Skin of body (tissue), 2 donors: Measurements from ENCODE around the gene WNK1. TPM values are rescaled to one million over a fixed set of nuclear protein-coding genes. Genes with fewer than 3 reads are reported as not detected.
"Not testable (repeated sequence)": the region's sequence is repeated elsewhere in the genome, so short reads cannot be mapped to it uniquely, and the experiment has no call there.

Experiments used
- DNase-seq: peaks from one replicate; lab custom pipeline; 2025; lab: John Stamatoyannopoulos, UW
- total RNA-seq: library from RNA; depleted of rRNA; stranded (reverse); fragments of >200 nt; gene quantifications from one replicate; pipeline ENCODE4 v1.2.3, GENCODE V29; 2014

WNK1 gene
- total RNA-seq, 1 donor from 2014 or later: 128 TPM

DNA sequence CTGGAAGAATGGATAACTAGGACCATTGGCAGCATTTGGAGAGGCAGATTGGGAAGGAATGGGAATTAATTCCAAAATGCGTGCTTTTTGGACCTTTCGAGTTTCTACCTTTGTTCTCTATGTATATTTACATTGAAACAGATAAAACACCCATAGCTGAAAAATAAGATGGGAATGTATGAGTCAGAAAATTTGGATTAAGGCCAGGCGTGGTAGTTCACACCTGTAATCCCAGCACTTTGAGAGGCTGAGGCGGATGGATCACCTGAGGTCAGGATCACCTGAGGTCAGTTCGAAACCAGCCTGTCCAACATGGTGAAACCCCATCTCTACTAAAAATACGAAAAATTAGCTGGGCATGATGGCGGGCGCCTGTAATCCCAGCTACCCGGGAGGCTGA is 65.1 kb downstream of the WNK1 start:
- DNase-seq: not testable (repeated sequence)

DNA sequence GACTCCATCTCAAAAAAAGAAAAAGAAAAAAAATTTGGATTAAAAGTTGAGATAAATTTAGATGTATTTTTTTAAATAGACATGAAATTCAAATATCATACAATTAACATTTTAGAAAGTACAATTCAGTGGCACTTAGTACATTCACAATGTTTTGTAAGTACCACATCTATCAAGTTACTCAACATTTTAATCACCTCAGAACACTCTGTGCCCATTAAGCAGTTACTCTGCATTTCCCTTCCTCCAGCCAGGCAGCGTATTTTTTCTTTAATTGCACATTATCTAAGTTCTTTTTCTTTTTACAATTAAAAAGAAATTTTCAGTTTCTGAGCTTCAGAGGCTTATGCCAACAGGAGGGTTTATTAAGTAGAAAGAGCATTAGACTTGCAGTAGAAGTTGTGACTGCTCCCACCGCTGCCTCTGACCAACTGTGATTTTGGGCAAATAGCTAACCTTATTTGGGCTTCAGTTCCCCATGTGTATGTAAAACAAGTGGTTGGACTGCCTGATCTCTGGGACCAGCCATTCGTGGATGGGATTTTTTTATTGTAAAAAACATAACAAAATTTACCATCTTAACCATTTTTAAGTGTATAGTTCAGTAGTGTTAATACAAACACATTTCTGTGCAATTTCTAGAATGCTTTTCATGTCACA is 65.7 kb downstream of the WNK1 start:
- DNase-seq: no peak

DNA sequence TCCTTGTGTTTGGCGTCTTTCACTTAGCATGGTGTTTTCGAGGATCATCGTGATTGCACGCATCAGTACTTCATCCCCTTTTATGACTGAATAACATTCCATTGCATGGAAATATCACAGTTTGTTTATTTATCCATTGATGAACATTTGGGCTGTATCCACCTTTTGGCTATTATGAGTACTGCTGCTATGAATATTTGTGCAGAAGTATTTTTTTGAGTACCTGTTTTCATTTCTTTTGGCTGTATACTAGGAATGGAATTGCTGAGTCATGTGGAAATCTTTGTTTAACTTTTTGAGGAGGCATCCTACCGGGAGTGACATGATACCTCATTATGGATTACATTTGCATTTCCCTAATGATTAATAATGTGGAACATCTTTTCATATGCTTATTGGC is 66.4 kb downstream of the WNK1 start:
- no peak for DNase-seq

DNA sequence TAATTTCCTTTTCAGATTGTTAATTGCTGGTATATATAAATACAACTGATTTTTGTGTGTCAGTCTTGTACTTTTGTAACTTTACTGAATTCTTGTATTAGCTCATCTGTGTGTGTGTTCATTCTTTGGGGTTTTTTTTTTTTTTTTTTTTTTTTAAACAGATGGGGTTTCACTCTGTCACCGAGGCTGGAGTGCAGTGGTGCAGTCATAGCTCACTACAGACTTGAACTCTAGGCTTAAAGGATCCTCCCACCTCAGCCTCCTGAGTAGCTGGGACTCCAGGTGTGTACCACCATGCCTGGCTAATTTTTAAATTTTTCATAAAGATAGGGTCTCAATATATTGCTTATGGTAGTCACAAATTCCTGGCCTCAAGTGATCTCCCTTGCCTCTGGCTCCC is 68.0 kb downstream of the WNK1 start:
- DNase-seq: no peak

DNA sequence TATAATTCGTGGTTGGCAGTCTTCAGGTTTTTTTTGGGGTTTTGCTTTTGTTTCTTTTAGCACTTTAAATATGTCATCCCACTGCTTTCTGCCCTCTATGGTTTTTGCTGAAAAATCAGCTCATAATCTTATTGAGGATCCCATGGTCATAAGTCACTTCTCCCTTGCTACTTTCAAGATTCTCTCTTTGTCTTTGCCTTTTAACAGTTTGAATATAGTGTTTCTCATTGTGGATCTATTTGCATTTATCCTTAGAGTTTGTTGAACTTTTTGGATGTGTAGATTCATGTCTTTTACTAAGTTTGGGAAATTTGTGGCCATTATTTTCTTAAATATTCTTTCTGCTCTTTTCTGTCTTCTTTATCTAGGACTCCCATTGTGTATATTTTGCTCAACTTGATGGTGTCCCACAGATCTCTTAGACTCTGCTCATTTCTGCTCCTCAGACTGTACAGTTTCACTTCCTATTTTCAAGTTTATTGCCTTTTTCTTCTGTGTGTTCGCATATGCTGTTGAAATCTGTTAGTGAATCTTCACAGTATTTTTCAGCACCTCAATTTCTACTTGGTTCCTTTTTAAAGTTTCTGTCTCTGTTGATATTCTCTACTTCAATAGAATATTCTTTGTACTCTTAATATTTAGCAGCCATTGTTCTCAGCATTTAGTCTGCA is 70.8 kb downstream of the WNK1 start:
- no peak for DNase-seq

DNA sequence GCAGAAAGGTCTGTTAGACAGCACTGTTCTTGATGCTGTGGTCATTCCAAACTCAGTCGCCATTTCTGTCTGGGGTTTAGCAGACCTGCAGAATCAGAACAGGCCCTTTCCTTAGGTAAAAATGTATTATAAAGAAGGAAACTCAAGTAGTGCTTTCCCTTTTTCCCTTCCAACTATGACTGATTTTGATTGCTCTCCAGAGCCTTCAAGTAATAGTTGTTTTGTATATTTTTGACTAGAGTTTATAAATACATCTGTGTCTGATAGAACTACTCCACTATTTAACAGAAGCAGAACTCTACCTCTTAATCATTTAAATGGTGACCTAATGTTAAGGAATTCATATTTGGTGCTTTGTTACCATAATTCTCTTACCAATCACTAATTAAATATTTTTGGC is 74.0 kb downstream of the WNK1 start:
- DNase-seq: no peak

DNA sequence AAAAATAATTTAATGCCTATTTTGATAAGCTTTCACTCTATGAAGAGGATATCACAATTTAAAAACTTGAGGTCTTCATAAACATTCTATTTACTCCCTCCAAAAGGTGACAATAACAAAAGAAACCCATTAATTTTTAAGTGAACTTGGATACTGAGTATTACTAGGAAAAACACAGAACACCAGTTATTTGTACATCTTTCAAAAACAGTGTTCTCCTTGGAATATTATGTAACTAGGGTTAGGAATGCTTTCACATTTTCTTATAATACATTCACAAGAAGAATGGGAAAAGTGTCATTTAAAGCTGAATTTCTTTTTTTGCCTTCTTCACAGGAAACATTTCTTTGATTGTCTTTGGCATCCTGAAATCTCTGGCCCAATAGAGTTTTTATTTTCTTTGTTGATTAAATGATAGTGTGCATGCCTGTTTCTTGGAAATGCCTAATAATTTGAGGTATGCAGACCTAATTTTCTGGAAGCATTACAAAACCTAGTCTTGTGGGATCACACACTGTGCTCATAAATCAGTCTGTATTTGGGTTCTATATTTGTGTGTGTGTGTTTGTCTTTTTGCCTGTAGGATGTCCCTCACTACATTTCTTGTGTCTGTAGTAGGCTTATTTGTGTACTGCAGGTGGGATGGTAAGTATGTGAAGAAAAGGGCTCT is 76.5 kb downstream of the WNK1 start:
- no peak for DNase-seq

DNA sequence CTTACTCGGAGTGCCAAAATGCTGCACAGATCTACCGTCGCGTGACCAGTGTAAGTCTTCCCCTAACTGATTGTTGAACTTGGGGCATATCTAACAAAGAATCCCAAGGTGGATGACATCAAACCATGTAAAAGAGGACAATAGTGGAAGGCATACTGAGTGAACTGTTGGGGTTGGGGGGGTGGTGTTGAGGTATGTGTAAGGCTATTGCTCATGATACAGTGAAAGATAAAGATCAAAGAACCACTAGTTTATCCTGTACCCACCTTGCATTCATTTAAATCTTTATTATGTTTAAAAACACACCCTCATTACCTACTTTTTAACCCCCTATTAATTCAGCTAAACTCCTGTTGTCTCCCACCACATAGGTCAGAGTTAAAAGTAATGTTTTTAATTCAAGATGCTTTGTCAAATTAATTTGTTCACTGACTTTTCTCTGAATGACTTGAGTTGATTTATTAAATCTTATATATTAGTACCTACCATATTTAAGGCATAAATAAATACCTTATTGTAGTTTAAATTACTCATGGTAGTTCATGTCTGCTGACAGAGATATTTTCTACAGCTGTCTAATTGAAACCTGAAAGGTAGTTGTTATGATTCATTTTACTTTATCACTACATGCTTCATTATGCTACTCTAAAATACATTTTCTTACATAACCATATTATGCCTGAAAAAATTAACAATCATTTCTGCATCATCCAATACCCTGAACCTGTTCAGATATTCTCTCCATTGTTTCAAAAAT is 77.9 kb downstream of the WNK1 start:
- no peak for DNase-seq

DNA sequence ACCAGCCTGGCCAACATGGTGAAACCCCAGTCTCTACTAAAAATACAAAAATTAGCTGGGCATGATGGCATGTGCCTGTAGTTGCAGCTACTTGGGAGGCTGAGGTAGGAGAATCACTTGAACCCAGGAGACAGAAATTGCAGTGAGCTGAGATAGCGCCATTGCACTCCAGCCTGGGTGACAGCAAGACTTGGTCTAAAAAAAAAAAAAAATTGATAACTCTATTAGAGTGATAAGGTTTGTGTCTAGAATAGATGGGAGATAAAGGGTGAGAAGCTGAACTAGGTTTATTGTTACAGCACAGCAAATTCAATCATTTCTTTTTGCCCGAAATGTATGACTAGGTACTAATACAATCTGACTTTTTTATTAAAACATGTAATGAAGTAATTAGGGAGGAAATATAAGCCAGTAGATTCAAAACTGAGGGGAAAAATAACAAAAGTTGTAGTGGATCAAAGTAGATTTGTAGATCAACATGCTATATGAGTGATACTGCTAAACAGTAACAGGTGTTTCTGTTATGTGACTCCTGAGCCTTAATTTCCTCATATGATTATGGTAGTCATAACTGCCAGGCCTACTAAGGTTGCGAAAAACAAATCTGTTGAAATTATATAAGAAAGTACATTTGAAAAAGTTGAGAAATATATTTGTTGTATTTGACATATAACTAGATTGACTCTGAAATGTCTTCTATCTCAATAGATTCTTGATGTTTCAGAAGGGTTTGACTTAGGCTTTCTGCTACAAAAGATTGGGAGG is 83.6 kb downstream of the WNK1 start:
- no peak for DNase-seq

DNA sequence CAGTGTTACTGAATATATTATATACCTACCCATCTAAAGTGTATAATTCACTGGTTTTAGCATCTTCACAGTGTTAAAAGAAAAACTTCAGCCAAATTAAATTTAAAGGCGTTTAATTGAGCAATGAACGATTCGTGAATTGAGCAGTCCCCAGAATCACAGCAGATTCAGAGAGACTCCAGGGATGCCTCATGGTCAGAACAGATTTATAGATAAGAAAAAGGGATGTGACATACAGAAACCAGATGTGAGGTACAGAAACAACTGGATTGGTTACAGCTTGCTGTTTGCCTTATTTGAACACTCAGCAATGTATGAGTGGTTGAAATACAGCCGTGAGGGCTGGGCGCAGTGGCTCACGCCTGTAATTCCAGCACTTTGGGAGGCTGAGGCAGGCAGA is 84.6 kb downstream of the WNK1 start:
- no peak for DNase-seq

DNA sequence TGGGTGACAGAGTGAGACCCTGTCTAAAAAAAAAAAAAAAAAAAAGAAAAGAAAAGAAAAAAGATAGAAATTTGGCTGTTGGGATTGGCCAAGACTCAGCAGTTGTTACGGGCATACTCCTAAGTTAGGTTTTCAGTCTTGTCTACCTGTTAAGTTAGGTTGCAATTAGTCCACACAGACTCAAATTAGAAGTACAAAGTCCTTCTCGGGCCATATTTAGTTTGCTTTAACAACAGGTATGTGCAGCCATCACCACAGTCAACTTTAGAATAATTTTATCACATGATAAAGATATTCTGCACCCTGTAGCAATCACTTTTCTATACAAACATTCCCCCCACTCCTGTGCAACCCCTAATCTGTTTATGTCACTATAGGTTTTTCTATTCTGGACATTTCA is 85.2 kb downstream of the WNK1 start:
- no peak for DNase-seq

DNA sequence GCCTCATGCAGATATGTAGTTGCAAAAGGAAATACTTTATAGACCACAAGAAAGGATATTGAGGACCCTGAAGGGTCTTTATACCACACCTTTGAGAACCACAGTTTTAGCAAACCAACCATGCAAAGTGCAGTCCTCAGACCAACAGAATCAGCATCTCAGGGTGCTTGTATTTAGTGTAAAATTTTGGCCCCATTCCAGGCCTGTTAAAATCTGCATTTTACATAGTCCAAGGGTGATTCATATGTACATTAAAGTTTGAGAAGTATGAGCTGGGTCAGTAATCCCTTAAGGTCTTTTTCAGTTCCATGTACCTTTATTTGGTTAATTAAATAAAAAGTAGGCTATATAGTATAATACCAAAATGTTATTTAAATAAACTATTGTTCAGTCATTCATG is 91.2 kb downstream of the WNK1 start:
- no peak for DNase-seq

DNA sequence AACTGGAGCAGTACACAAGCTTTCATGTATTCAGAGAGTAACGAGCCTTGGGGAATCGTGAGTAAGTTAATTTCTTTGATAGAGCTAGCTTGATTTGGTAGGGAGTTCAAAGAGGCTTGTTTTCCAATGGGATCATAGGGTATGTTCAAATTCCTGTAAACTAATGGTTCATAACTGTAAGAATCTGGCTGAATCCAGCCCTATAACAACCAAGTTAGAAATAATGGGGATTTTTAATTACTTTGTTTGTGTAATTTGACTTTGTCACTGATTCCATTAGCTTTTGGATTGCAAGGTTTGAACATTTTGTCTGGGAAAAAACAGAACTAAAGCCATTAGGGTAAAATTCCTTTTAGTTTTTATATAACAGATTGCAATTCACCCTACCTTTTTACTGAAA is 94.0 kb downstream of the WNK1 start:
- DNase-seq: no peak

DNA sequence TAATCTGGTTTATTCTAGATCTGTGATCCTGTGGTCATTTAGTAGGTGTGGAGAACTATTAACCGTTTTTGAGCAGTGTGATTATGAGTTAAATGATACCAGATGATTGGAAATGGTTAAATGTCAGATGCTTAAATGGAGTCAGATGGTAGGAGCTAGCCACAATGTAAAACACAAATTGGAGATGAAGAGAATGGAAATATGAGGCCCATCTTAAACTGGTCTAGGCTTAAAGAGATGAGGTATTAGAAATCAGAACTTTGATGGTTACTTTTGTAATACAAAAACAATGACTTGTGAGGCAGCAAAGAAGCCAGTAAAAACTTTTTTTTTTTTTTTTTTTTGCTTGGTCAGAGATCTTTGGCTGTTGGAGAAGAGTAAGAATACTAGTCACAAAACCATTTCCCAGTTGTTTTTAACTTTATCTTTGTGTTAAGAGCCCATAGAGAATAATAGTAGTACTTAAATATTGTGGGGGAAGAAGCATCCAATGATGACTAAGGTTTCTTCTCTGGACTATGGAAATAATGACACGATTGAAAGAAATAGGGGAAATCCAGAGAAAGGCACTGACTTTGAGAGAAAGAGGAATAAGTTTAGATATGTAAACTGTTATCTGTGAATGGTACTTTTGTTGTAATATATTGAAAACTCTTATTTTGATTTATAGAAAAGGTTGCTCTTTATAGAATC is 95.9 kb downstream of the WNK1 start:
- DNase-seq: no peak

DNA sequence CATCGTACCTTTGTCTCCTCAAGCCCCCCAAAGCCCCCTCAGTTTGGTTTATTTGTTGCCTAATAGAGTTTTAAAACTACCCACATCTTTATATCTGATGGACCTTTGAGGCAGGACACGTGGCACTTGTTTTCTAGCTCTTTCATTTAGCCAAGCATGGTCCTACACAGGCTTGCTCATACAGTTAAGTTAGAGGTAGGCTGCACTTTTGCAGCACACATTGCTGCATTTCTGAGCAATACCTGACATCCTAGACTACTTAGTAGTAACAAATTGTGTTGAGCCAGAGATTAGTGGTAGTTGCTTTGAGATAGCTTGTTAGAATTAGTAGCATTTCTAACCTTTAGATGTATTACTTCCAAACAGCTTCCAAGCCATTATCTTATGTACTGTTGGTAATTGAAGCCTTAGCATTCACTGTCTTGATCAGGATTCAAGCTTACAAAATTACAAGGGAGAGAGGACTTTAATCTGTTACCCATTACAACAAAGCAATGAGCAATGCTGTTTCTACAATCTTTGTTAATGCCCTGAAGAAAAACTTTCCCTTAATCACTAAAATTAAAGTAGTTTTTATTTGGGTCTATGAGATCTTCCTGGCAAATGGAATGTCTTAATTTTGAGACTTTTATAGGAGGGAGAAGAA is 96.6 kb downstream of the WNK1 start:
- DNase-seq: no peak

DNA sequence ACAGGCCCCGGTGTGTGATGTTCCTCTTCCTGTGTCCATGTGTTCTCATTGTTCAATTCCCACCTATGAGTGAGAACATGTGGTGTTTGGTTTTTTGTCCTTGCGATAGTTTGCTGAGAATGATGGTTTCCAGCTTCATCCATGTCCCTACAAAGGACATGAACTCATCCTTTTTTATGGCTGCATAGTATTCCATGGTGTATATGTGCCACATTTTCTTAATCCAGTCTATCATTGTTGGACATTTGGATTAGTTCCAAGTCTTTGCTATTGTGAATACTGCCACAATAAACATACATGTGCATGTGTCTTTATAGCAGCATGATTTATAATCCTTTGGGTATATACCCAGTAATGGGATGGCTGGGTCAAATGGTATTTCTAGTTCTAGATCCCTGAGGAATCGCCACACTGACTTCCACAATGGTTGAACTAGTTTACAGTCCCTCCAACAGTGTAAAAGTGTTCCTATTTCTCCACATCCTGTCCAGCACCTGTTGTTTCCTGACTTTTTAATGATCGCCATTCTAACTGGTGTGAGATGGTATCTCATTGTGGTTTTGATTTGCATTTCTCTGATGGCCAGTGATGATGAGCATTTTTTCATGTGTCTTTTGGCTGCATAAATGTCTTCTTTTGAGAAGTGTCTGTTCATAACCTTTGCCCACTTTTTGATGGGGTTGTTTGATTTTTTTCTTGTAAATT is 97.5 kb downstream of the WNK1 start:
- not testable (repeated sequence) for DNase-seq

DNA sequence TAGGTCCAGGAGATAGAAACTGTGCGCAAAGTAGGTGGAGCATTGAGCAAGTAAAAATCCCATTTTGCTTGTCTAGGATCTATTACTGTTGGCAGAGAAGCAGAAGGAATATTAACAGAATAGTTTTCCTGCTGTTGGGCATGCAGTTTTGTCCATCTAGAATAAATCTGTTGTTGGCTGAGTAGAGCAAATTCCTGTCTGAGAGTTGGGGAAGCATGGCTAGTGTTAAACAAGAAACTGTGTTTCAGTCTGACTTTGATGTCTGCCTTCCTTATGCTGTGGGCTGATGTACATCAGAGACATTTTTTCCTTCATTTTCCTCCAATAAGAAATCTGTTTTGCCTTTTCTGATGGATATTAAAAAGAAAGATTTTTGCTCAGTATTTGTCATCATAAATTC is 99.0 kb downstream of the WNK1 start:
- no peak for DNase-seq

DNA sequence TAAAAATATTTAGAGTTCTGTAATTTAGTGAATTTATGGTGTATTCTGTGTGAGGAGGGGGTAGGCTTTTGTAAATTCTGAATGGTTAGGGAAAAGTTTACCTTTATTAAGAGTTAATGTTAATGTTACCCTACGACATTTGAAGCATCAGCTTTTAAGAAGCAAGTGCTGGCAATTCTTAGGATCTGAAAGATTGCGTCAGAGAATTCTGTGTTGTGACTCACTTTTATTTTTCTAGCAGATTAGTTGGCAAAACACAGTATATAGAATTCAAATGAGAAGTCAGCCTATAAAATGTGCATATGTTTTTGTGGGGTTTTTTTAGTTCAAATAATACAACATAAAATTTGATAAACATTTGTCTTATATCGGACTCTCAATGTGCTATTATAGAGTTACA is 99.5 kb downstream of the WNK1 start:
- no peak for DNase-seq

DNA sequence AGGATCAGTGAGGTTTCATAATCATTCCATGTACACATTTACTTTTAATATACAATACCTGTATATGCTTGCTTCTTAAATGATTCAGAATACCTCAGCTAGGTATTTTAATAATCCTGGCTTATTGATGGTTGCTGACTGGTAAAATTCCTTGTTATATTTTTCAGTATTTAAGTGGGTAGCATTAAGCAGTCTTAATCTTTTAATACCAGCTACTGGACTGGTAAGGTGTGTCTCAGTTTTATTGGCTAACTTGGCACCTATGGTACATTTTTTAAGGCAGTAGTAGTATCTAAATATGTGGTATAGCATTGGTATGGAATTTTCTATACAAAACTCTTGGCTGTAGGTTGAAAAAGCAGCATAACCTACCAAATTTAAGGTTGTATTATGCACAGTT is 100.5 kb downstream of the WNK1 start:
- DNase-seq: no peak

DNA sequence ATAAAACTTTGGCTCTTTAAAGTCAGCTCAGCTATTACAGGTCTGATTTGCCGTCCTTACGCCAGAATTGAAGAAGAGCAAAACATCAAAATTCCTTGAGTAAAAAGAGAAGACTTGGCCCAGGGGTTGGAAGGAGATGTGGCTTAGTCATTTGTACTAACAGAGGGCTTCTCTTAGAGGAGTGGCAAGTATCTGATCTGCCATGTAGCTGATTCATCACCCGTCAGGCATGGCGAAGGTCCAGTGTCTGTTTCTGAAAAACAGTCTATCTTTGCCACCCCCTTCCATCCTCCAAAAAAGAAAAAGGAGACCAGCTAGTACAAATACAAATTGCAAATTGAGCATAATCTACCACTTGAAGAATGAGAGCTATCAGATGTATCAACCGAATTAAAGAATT is 105.2 kb downstream of the WNK1 start:
- DNase-seq: no peak
